HG03135 (cell line): Measurements from ENCODE around the gene PROM2.

Experiments
- ATAC-seq: cut with Tn5 transposase; IDR thresholded peaks from one replicate; pipeline ENCODE4 v1.9.1; 2021; ENCODE audit warnings: mild to moderate bottlenecking, moderate library complexity; ENCODE audit not compliant: unreplicated experiment

The PROM2 gene

DNA sequence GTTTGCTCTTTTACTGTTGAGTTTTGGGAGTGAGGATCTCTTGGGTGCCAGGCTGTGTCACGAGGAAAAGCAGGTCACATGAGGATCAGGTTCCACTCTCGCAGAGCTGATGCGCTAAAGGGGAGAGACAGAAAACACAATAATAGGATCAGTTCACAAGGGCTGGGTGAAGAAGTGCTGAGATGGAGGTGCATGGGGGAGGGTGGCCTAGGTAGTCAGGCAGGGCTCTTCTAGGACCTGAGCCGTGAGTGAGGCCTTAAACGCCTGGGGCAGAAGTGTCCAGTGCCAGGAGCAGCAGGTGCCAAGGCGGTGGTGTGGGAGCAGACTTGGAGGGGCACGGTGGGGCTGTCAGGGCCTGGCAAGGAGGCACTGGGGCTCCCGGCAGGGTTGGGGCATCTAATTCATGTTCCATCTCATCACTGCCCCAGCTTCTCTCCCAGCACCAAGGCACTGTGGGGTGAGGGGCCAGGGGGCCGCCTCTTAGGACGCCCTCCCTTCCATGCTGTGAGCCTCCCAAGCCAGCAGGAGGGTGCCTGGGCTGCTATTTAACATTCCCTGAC is 32.2 kb downstream of the PROM2 start:
- no peak for ATAC-seq

- no peak for ATAC-seq
These were observed 32.8 kb downstream of the PROM2 start for GRCh38 chr2:95307036-95307435.

DNA sequence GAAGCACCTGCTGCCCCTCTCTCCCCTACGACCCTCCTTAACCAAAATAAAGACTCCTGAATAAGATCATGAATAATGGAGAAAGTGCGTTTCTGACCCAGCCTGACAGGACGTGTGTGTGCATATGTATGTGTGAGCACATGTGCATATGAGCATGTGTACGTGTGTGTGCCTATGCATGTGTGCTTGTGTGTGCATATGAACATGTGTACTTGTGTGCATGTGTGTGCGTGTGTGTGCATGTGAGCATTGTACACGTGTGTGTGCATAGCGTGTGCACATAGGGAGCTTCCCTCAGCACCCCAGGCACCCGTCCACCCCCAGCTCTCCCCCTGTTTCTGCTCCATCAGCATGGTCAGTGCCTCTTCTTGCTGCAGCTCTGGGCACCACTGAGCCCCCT is 33.6 kb downstream of the PROM2 start:
- ATAC-seq = no peak

DNA sequence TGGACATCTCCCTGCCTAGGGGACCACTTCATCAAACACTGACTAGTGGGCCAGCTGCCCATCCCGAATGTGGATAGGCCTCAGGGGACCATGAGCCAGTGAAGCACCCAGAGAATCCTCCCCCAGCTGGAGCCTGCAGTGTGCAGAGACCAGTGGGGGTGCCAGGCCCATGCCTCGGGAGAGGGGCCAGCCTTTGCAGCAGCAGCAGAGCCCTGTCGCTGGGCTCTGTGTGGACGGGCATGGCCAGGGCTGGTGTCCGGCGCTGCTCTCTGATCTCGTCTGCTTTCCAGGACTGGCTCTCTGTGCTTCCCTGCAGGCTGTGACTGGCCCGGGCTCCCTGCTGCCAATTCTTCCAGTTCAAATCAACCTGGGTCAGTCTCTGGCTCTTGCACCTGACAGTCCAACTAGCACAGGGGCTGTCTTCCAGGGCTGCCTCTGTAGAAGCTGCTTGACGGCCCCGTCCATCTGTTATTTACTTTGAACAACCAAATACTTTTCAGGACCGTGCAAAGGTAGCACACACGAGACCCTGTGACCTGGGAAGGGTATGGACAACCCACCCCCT is 34.3 kb downstream of the PROM2 start:
- no peak for ATAC-seq

- no peak for ATAC-seq
These were observed 35.4 kb downstream of the PROM2 start for GRCh38 chr2:95309599-95309998.

DNA sequence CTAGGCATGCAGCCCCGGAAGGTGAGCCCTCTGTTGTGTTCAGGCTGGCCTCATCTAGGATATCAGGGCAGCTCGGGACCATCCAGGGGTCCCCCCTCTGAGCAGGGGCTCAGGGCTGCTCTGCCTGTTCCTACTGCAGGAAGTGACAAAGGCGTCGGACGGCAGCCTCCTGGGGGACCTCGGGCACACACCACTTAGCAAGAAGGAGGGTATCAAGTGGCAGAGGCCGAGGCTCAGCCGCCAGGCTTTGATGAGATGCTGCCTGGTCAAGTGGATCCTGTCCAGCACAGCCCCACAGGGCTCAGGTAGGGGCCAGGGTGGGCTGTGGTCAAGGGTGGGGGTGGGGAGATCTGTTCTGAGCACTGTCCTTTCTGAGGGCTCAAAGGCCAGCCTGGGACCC is 36.0 kb downstream of the PROM2 start:
- ATAC-seq = no peak

DNA sequence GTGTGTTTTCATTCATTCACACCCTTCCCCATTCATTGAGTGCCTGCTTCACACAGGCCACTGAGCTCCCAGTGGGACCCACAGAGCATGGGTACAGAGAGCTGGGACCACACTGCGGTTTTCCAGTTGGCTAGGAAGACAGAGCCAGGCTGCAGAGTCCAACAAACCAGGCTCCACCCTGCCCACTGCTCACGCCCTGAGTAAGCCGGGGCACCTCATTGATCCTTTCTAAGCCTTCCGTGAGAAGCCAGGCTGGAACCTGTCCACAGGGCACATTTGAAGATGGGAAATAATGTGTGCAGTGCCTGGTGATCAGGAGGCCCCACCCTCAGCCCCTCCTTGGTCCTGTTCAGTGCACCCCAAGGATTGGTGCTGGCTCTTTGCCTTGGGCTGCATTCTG is 36.4 kb downstream of the PROM2 start:
- ATAC-seq = no peak

GRCh38 chr2:95311815-95312542 is 37.7 kb downstream of the PROM2 start:
- no peak for ATAC-seq

DNA sequence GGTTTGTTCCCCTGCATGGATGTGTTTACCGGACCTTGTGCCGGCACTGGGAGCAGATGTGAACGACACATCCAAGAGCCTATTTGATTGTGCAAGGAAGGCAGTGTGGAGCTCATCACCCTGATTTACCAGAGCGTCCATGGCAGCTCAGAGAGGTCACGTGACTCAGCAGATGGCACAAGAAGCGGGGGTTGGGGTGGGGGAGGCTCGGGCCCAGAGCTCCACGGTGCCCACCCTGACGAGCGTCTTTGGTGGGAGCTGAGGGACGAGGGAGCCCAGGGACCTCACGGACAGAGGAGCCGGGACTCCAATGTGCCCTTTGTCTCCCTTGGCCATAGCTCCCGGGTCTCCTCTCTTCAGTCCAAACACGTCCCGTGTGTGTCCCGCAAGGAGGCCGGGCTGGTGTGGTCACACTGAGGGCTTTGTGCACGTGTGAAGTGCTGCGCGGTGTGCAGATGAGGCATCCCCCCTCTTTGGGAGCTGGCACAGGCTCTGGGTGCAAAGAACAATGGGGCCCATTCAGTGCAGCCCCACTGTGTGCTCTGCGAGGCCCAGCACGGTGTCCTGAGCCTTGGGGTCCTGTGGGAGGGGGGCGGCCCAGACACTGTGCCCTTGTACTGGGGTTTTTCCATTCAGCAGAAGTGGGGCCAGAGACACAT is 38.4 kb downstream of the PROM2 start:
- no peak for ATAC-seq

GRCh38 chr2:95313296-95314131 is 39.3 kb downstream of the PROM2 start:
- no peak for ATAC-seq

DNA sequence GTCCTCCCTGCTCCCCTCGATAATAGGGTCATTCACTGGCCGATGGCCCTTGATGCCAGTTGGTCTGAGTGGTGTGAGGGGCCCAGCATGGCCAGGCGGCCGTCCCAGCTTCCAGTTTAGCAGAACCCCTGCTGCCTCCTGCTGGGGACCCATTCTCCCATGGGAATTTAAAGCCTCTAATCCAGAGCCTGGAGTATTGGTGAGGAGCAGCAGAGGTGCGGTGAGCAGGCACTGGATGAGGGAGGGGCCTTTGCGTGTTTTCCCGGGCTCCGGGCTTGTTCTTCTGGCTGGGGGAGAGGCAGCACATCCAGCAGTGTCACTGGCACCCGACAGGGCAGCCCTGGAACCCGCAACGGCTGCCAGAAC is 40.3 kb downstream of the PROM2 start:
- no peak for ATAC-seq

DNA sequence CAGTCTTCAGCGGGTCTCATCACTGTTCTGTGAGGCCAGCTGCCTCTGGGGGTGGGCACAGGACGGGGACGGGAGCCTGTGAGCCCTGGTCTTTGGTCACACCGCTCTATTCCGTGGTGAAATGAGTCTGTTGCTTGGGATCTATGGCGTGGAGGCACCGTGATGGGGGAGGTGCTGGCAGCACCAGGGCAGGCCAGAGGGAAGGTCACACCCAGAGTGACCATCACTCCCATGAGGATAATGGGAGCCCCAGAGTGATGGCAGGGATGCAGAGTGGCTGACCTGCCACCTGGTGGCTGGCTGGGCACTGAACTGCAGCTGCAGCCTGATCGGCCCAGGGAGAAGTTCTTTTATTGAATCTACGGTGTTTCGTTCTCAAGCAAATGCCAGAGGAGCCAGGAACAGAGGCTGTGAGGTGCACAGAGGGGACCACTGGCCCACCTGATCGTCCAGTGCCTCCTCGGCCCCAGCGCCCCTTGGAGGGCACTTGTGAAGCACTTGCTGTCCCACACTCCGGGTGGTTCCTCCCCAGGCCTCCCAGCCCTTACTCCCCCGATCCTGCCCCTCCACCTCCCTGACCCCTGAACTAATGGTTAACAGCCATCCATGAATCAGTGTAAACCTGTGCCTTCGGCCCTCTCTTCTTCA is 40.8 kb downstream of the PROM2 start:
- ATAC-seq = no peak

GRCh38 chr2:95315801-95316411 is 41.7 kb downstream of the PROM2 start:
- ATAC-seq = no peak

DNA sequence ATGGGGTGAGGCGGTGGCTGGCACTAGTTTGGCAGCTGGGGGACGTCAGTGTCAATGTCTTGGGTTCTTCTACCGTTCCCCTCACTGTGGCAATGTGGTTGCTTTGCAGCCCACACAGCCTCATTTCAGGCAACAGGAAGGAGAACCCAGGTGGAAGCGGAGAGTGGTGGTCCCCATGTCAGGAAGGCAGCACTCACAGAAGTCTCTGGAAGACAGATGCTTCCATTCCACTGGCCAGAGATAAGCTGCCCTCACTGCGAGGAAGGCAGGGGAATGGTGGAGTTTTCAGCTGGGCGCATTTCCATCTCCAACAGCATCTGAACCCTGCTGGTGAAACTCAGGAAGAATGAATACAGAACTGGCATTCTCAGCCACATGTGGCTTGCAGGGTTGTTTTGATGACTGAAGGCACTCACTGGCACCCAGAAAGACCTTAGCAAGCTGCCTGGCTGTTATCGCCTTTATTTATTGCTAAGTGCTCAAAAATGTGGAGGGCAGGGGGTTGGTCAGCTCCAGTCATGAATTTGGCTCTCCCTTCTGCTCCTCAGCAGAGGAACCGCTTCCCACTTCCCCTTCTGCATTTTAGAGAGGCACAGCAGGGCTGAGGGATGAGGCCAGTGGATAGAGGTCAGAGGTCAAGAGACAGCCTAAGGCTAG is 42.3 kb downstream of the PROM2 start:
- no peak for ATAC-seq

DNA sequence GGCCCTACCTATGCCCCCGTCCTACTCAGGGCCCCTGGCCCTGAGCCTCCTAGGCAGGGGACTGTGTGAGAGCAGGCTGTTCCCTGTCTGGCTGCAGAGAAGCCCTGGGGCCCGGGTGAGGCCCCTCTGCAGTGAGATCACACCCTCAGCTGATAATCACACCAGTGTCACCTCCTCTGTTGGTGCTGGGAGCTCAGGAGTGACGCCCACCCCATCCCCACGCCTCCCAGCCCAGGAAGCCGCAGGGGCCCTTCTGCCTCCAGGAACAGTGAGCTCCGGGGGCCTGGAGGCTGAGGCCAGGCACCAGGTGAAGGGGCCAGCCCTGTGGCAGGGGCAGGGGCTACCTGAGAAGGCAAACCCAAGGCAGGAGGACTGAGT is 42.9 kb downstream of the PROM2 start:
- ATAC-seq = no peak

DNA sequence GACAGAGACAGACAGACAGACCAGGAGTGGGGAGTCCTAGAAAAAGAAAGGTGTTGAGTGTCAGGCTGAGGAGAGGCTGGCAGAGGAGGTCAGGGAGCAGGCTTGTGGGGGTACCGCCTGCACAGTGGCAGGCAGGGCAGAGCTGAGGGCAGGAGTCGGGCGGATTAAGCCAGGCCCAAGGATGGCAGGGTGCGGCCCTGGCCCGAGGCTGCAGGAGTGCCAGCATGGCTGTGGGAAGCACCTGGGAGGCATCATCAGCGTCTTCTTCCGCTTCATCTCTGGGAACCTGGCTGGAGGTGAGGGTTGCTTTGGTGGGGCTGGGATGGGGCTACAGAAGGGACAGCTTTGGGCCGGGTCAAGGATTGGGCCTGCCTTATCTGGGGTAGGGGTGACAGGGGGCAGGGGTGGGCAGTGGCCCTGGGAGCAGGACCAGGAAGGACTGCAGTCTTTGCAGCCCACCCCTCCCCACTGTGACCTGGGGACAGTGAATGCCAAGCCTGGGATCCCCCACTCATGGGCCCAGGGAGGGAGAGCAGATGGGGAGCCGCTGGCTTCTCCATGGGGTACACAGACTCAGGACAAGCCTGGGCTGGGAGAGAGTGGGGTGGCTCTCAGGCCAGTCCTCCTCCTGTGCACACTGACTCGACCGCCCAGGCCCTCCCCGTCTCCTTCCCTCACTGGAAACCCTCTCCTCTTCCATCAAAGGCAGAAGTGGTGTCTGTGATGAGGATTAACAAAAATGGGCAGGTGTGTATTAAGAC is 43.6 kb downstream of the PROM2 start:
- ATAC-seq = no peak

DNA sequence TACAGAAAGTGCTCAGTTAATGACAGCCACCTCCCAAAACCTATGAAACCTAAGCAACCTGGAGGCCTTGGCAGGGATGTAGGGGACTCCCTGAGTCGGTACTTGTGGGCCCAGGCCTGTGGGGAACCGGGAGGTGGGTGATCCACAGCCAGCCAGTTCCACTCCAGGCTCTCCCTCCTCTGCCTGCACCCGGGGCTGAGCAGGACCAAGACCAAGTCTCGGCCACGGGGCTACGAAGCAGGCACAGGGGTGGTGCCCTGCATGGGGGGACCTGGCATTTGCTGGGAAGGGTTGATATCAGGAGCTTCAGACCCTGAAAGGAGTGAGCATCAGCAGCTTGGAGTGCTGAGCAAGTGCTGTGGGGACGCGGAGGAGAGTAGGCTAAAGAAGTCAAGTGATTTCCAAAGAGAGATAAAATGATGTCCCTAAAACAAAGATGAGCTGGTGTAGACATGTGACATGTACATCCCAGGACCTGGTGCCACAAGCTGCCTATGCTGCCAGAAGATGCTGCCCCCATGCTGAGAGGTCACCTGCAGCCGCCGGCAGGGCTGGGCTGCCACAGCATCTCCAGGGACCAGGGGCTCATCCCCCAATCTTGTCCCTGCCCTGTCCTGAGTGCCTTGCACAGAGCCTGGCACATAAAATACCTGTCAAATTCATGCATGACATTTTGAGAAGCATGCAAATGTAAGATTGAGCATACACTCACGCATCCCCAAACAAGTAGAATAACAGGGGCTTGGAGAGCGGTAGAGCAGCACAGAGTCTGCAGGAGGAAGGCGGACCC is 44.4 kb downstream of the PROM2 start:
- ATAC-seq = no peak
